BLaER1 treated with 17β-estradiol and CSF1 and Interleukin-3, amounts not matched to agents 10 nM and 100 nM (cell line): ENCODE results near the gene FKBP5.
"Not testable (repeated sequence)": the region's sequence is repeated elsewhere in the genome, so short reads cannot be mapped to it uniquely, and the experiment has no call there.

Experiments
- H3K27ac ChIP-seq, 11 experiments: shearing (Covaris generic); formaldehyde crosslinking; 2 replicates each; pipeline ENCODE4 v1.8.1; 2022
- H3K27me3 ChIP-seq, 11 experiments: shearing (Covaris generic); formaldehyde crosslinking; 2 replicates each; pipeline ENCODE4 v1.8.1; 2022
- H3K36me3 ChIP-seq, 11 experiments: shearing (Covaris generic); formaldehyde crosslinking; 2 replicates each; pipeline ENCODE4 v1.8.1; 2022
- H3K4me1 ChIP-seq, 10 experiments: shearing (Covaris generic); formaldehyde crosslinking; 2 replicates each; pipeline ENCODE4 v1.8.1; 2022
- H3K4me2 ChIP-seq, 11 experiments: shearing (Covaris generic); formaldehyde crosslinking; 2 replicates each; pipeline ENCODE4 v1.8.1; 2022
- H3K4me3 ChIP-seq, 10 experiments: shearing (Covaris generic); formaldehyde crosslinking; 2 replicates each; pipeline ENCODE4 v1.8.1; 2022
- H3K9ac ChIP-seq, 11 experiments: shearing (Covaris generic); formaldehyde crosslinking; 2 replicates each; pipeline ENCODE4 v1.8.1; 2022
- H3K9me3 ChIP-seq, 11 experiments: shearing (Covaris generic); formaldehyde crosslinking; replicated peaks in 1 of 11; 2 replicates each; pipeline ENCODE4 v1.8.1; 2022
- H4K20me1 ChIP-seq, 11 experiments: shearing (Covaris generic); formaldehyde crosslinking; 2 replicates each; pipeline ENCODE4 v1.8.1; 2022
- Cebpa-rat ChIP-seq, 11 experiments: shearing (Covaris generic); IDR thresholded peaks; 2 replicates each; pipeline ENCODE4 v1.8.1; 2022

Gene FKBP5

GRCh38 chr6:35601331-35602132 lies 87.2 kb downstream of the FKBP5 start:
- Histone ChIP-seq H3K27me3 (no peaks in the 10 kb centered on the region), H3K9me3 (peaks cover 0 to 16% (median 12%) of the 10 kb centered on the region in 11 experiments; a peak in 14 of 22 replicates), H3K4me1 (peaks cover 36 to 76% (median 57%) of the 10 kb centered on the region in 10 experiments), H3K36me3 (peaks cover 0 to 30% (median 23%) of the 10 kb centered on the region in 11 experiments; a peak in 19 of 22 replicates), H4K20me1 (no peaks in the 10 kb centered on the region), H3K4me2 (peak overlapping the region; percentile 63 to 93 (median 79)), H3K4me3 (peak overlapping the region in 8 of 10 experiments; percentile 3 to 46 (median 34); a peak in 13 of 20 replicates), H3K27ac (peak overlapping the region; percentile 67 to 91 (median 85)), H3K9ac (peak overlapping the region; percentile 62 to 80 (median 72); a peak in 21 of 22 replicates)
- TF ChIP-seq Cebpa-rat (IDR thresholded peaks at IDR 0.05), result peak in 9 of 11 experiments; percentile 21 to 89 (median 75); a peak in 17 of 22 replicates

GRCh38 chr6:35600659-35601125 lies 88.0 kb downstream of the FKBP5 start:
- TF ChIP-seq Cebpa-rat (IDR thresholded peaks at IDR 0.05), result no peak
- peaks cover 8 to 36% (median 28%) of the 10 kb centered on the region in 11 experiments; a peak in 21 of 22 replicates for H3K36me3 ChIP-seq
- peak overlapping the region in 6 of 10 experiments; percentile 0 to 46 (median 26); a peak in 5 of 20 replicates for H3K4me3 ChIP-seq
- peak overlapping the region; percentile 67 to 91 (median 85) for H3K27ac ChIP-seq
- no peaks in the 10 kb centered on the region for H3K27me3 ChIP-seq
- H3K9ac ChIP-seq, result peak overlapping the region; percentile 62 to 80 (median 72); a peak in 20 of 22 replicates
- peaks cover 36 to 74% (median 55%) of the 10 kb centered on the region in 10 experiments for H3K4me1 ChIP-seq
- peaks cover 0 to 16% (median 11%) of the 10 kb centered on the region in 11 experiments; a peak in 14 of 22 replicates for H3K9me3 ChIP-seq
- peak overlapping the region; percentile 63 to 93 (median 79) for H3K4me2 ChIP-seq
- H4K20me1 ChIP-seq, result no peaks in the 10 kb centered on the region

GRCh38 chr6:35599761-35600658 lies 88.7 kb downstream of the FKBP5 start:
- H3K4me1 ChIP-seq, result peaks cover 36 to 70% (median 54%) of the 10 kb centered on the region in 10 experiments
- no peaks in the 10 kb centered on the region for H4K20me1 ChIP-seq
- H3K36me3 ChIP-seq, result peaks cover 13 to 36% (median 29%) of the 10 kb centered on the region in 11 experiments
- H3K27ac ChIP-seq, result peak overlapping the region; percentile 67 to 91 (median 85); a peak in 20 of 22 replicates
- peak overlapping the region in 5 of 10 experiments; percentile 0 to 46 (median 15); a peak in 4 of 20 replicates for H3K4me3 ChIP-seq
- H3K27me3 ChIP-seq, result no peaks in the 10 kb centered on the region
- TF ChIP-seq Cebpa-rat (IDR thresholded peaks at IDR 0.05), result no peak
- peak overlapping the region; percentile 62 to 80 (median 72); a peak in 18 of 22 replicates for H3K9ac ChIP-seq
- H3K9me3 ChIP-seq, result peaks cover 0 to 10% (median 6%) of the 10 kb centered on the region in 11 experiments; a peak in 9 of 22 replicates
- H3K4me2 ChIP-seq, result peak overlapping the region; percentile 63 to 93 (median 79)

- H3K27me3 ChIP-seq, H3K9ac ChIP-seq, H3K27ac ChIP-seq, H3K4me3 ChIP-seq, H4K20me1 ChIP-seq, H3K4me2 ChIP-seq, H3K9me3 ChIP-seq: not testable (repeated sequence)
- H3K36me3 ChIP-seq, result peaks cover 25 to 45% (median 36%) of the 10 kb centered on the region in 11 experiments
- peaks cover 36 to 64% (median 49%) of the 10 kb centered on the region in 10 experiments for H3K4me1 ChIP-seq
Measured at GRCh38 chr6:35598621-35599020, 90.1 kb downstream of the FKBP5 start.

- Histone ChIP-seq H3K27me3 (no peaks in the 10 kb centered on the region), H4K20me1 (no peaks in the 10 kb centered on the region), H3K4me3 (no peak overlapping the region), H3K27ac (0 out of 22 replicates have a peak overlapping the region, but pooled peaks of 1 of the 11 experiments have one; percentile 1), H3K4me2 (peak overlapping the region in 5 of 11 experiments; percentile 6 to 50 (median 34); a peak in 5 of 22 replicates), H3K4me1 (peaks cover 20 to 47% (median 31%) of the 10 kb centered on the region in 10 experiments), H3K9me3 (no peaks in the 10 kb centered on the region), H3K36me3 (peaks cover 33 to 64% (median 52%) of the 10 kb centered on the region in 11 experiments), H3K9ac (no peak overlapping the region)
- no peak for TF ChIP-seq Cebpa-rat (IDR thresholded peaks at IDR 0.05)
Measured at GRCh38 chr6:35596448-35597442, 92.0 kb downstream of the FKBP5 start.

GRCh38 chr6:35594503-35595186 lies 94.1 kb downstream of the FKBP5 start:
- Histone ChIP-seq H3K36me3 (peaks cover 46 to 85% (median 73%) of the 10 kb centered on the region in 11 experiments), H3K27me3 (no peaks in the 10 kb centered on the region), H3K4me1 (peaks cover 0 to 26% (median 11%) of the 10 kb centered on the region in 10 experiments; a peak in 17 of 20 replicates), H3K9me3 (no peaks in the 10 kb centered on the region), H4K20me1 (no peaks in the 10 kb centered on the region), H3K27ac (no peak overlapping the region), H3K4me3 (no peak overlapping the region), H3K4me2 (no peak overlapping the region), H3K9ac (no peak overlapping the region)
- no peak for TF ChIP-seq Cebpa-rat (IDR thresholded peaks at IDR 0.05)

GRCh38 chr6:35592178-35592577 lies 96.5 kb downstream of the FKBP5 start:
- H3K9me3 ChIP-seq, result no peaks in the 10 kb centered on the region
- H3K4me2 ChIP-seq, result no peak overlapping the region
- H4K20me1 ChIP-seq, result no peaks in the 10 kb centered on the region
- no peaks in the 10 kb centered on the region for H3K27me3 ChIP-seq
- no peak overlapping the region for H3K4me3 ChIP-seq
- peaks cover 0 to 20% (median 4%) of the 10 kb centered on the region in 10 experiments; a peak in 9 of 20 replicates for H3K4me1 ChIP-seq
- no peak for TF ChIP-seq Cebpa-rat (IDR thresholded peaks at IDR 0.05)
- H3K9ac ChIP-seq, result no peak overlapping the region
- H3K36me3 ChIP-seq, result peaks cover 51 to 98% (median 83%) of the 10 kb centered on the region in 11 experiments
- no peak overlapping the region for H3K27ac ChIP-seq
